Pancreas (tissue), 10 donors: ENCODE measurements around the gene NUDT5. TPM values are rescaled to one million over a fixed set of nuclear protein-coding genes. Genes with fewer than 3 reads are reported as not detected.

Source experiments
- ATAC-seq, 4 donors: fragments of 200-7000 bp; cut with Tn5 transposase; one replicate each; pipeline versions ENCODE4 v1.8.0 to v1.9.1; 2020; ENCODE audit warnings: mild to moderate bottlenecking in 4 of 4, moderate library complexity in 4 of 4
- DNase-seq, 6 donors: peaks; one replicate each; pipeline ENCODE4 v3.0.0-alpha.2; 2020
- FAIRE-seq: peaks from 2 replicates; lab custom pipeline; 2012; peaks lifted over from hg19 to GRCh38; lab: Jason Lieb, UNC
- H3K27ac ChIP-seq, 4 donors: fragments of 200-600 bp; sonication (generic); 1 replicate in 3 of 4; 2 replicates in 1 of 4; pipeline versions ENCODE4 v1.5.0 to v1.8.0; 2020
- H3K27me3 ChIP-seq, 4 donors: fragments of 200-600 bp; one replicate each; pipeline ENCODE4 v1.8.0; 2021
- H3K36me3 ChIP-seq, 3 donors: fragments of 200-600 bp; sonication (generic) in 1 of 3; one replicate each; pipeline versions ENCODE4 v1.5.0 to v1.8.0; 2020 to 2021
- H3K4me1 ChIP-seq, 3 donors: fragments of 200-600 bp; one replicate each; pipeline ENCODE4 v1.8.0; 2021
- H3K4me3 ChIP-seq, 4 donors: fragments of 200-600 bp; sonication (generic) in 2 of 4; one replicate each; pipeline versions ENCODE4 v1.5.0 to v1.8.0; 2020 to 2021
- H3K9me3 ChIP-seq, 4 donors: fragments of 200-600 bp; one replicate each; pipeline ENCODE4 v1.8.0; 2021
- WGBS, 2 donors: extraction: QIAGEN DNeasy Blood & Tissue Kit; methylation state at CpG; one replicate each; pipeline ENCODE4 v1.1.7; 2013; 5-methylcytosine and 5-hydroxymethylcytosine counted together
- intact Hi-C, 3 donors: fragments of 100-400 bp; cut with DNase I; formaldehyde crosslinking; loops; one replicate each; pipeline versions ENCODE4 v1.11.1 to v1.14.2; 2022
- polyA plus RNA-seq, 2 donors: library from polyadenylated mRNA; stranded (reverse); fragments of 200-250 nt; gene quantifications; one replicate each; pipeline ENCODE4 v1.2.3, GENCODE V29; 2013
- total RNA-seq, 6 donors: library from RNA; stranded (reverse); fragmentation: NEBNext Ultra II Directional in 4 of 6; extraction: Animal tissue kit (Norgen Biotek cat#: 25700) in 4 of 6; gene quantifications; one replicate each; pipeline versions ENCODE4 v1.2.1 to v1.2.4, GENCODE V29; 2021 to 2023
- TF ChIP-seq, protein P1 (sequence below), 4 donors: fragments of 200-600 bp; sonication (generic) in 3 of 4; IDR thresholded peaks; one replicate each; pipeline versions ENCODE4 v1.5.0 to v1.8.0; 2021; ENCODE audit warnings: antibody characterized with exemption in 4 of 4
- donor health status: healthy with polysubstance abuse.
- donor health status: DM: no; HTN: no; CAD: no; lungs with moderate emphysema.
- donor health status: DM: no; HTN: no; CAD: no.
- donor health status: control.
- donor health status: control.
- donor health status: Bipolar disorder and iron deficiency.
- donor health status: DM: yes; HTN: yes; CAD: no.
- donor health status: DM: no; HTN: no; CAD: no.
- donor health status: DM: no; HTN: no; CAD: no.
- donor health status: DM: yes; HTN: yes; CAD: no.

NUDT5 gene
- total and polyA plus RNA-seq, 8 donors, result 9.1 to 20.0 (median 18.1) TPM

- ATAC-seq (no peak), DNase-seq (no peak), FAIRE-seq (no peak)
- Histone ChIP-seq H3K36me3 (no peaks in the 10 kb centered on the region), H3K27ac (no peak overlapping the region), H3K4me1 (no peaks in the 10 kb centered on the region), H3K27me3 (no peaks in the 10 kb centered on the region), H3K4me3 (no peak overlapping the region), H3K9me3 (no peaks in the 10 kb centered on the region)
- intact Hi-C loops, result no loop called here
- 65 to 78% methylated on average over 4 of the region's 4 CpGs for WGBS, 2 donors
- TF ChIP-seq, protein P1, sequence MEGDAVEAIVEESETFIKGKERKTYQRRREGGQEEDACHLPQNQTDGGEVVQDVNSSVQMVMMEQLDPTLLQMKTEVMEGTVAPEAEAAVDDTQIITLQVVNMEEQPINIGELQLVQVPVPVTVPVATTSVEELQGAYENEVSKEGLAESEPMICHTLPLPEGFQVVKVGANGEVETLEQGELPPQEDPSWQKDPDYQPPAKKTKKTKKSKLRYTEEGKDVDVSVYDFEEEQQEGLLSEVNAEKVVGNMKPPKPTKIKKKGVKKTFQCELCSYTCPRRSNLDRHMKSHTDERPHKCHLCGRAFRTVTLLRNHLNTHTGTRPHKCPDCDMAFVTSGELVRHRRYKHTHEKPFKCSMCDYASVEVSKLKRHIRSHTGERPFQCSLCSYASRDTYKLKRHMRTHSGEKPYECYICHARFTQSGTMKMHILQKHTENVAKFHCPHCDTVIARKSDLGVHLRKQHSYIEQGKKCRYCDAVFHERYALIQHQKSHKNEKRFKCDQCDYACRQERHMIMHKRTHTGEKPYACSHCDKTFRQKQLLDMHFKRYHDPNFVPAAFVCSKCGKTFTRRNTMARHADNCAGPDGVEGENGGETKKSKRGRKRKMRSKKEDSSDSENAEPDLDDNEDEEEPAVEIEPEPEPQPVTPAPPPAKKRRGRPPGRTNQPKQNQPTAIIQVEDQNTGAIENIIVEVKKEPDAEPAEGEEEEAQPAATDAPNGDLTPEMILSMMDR (IDR thresholded peaks at IDR 0.05), result no peak
These were observed 45.5 kb downstream of the NUDT5 start for GRCh38 chr10:12150163-12150562.

DNA sequence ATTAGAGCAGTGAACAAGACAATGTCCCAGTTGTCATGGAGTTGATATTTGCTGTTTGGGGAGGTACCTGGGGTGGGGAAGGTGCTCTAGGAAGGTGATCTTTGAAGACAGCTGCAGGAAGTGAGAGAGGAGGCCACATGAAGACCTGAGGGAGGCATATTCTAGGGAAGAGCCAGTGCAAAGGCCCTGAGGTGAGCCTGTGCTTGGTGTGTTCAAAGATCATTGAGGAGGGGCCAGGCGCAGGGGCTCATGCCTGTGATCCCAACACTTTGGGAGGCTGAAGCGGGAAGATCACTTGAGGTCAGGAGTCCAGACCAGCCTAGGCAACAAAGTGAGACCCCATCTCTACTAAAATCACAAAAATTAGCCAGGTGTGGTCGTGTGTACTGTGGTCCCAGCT is 51.2 kb downstream of the NUDT5 start:
- no peak overlapping the region for H3K4me3 ChIP-seq
- no peaks in the 10 kb centered on the region for H3K4me1 ChIP-seq
- TF ChIP-seq, protein P1 (IDR thresholded peaks at IDR 0.05), result no peak
- no peaks in the 10 kb centered on the region for H3K27me3 ChIP-seq
- 91 to 92% methylated on average over 3 of the region's 3 CpGs for WGBS, 2 donors
- DNase-seq (no peak), FAIRE-seq (no peak), ATAC-seq (no peak)
- H3K36me3 ChIP-seq, result peaks cover 0 to 17% (median 0%) of the 10 kb centered on the region in 3 donors
- H3K9me3 ChIP-seq, result no peaks in the 10 kb centered on the region
- H3K27ac ChIP-seq, result no peak overlapping the region
- intact Hi-C loops, result no loop called here

DNA sequence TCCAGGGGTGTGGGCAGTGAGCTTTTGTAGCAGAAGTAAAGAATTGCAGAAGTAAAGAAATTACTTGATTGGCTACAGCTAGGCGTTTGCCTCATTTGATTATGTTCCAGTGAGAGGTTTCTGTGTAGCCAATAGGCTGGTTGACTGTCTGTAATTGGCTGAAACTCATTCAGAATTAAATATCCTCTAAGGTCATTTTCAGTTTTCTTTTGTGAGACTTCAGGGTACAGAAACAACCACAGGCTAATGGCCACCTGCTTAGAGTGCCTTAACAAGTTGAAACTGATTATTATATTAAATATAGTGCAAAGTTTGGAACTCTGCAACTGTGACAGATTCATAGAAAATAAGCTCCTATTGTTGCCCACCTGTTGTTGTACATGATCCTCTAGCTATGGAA is 55.7 kb downstream of the NUDT5 start:
- ATAC-seq, result no peak
- Histone ChIP-seq H3K4me1 (no peaks in the 10 kb centered on the region), H3K4me3 (no peak overlapping the region), H3K27ac (no peak overlapping the region), H3K27me3 (no peaks in the 10 kb centered on the region), H3K36me3 (peaks cover 0 to 39% (median 0%) of the 10 kb centered on the region in 3 donors), H3K9me3 (no peaks in the 10 kb centered on the region)
- WGBS, 2 donors, result 50 to 92% methylated on average over 1 of the region's 1 CpG
- TF ChIP-seq, protein P1 (IDR thresholded peaks at IDR 0.05), result no peak
- intact Hi-C loops, result no loop called here
- DNase-seq, result no peak
- no peak for FAIRE-seq

DNA sequence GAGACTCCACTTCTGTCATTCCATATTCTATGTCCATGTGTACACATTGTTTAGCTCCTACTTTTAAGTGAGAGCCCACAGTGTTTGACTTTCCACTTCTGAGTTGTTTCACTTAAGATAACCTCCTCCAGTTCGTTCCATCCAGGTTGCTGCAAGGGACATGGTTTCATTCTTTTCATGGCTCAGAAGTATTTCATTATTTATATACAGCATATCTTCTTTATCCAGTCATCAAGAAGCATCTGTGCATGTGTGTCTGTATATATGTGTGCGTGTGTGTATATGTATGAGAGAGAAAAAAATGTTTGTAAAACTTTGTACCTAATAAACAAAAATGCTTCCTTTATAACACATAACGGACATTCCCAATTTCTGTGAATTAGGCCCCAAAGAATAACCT is 60.1 kb downstream of the NUDT5 start:
- Histone ChIP-seq H3K4me3 (no peak overlapping the region), H3K27me3 (no peaks in the 10 kb centered on the region), H3K4me1 (no peaks in the 10 kb centered on the region), H3K27ac (no peak overlapping the region), H3K9me3 (no peaks in the 10 kb centered on the region), H3K36me3 (peaks cover 0 to 22% (median 0%) of the 10 kb centered on the region in 3 donors)
- WGBS, 2 donors, result 71 to 72% methylated on average over 3 of the region's 3 CpGs
- no peak for ATAC-seq
- intact Hi-C loops, result no loop called here
- TF ChIP-seq, protein P1 (IDR thresholded peaks at IDR 0.05), result no peak
- FAIRE-seq, result no peak
- DNase-seq, result no peak

DNA sequence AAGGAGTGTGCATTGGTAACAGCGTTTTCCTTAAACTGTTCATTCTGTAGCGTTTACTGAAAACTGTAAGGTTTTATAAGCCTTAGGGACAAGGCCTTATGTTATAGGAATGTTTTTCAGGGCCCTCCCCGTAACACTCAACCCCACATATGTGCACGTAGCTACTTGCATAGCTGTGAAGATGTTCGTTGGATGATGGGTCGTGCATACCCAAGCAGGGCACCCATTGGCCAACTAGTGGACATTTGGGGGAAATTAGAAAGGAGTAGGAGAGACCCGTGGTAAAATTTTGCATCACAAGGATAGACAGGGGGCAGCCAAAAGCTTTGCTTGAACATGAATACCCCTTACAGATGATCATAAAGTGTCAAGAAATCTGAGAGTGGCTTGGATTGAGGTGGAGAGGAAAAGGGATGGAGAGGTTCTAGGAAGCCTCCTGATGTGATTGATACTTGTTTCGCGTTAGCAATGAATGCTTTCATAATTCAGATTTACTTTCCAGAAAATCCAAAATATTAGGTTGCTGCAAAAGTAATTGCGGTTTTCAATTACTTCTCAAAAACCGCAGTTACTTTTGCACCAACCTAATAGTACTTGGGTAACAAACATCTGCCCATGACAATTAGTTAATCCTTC is 65.3 kb downstream of the NUDT5 start:
- peak overlapping the region in 1 of 4 donors; percentile 39 for H3K27ac ChIP-seq
- H3K27me3 ChIP-seq, result no peaks in the 10 kb centered on the region
- 31 to 32% methylated on average over 11 of the region's 11 CpGs for WGBS, 2 donors
- H3K4me3 ChIP-seq, result peak overlapping the region; percentile 55 to 95 (median 88)
- peak in 1 of 6 donors; percentile 27 for DNase-seq
- no peaks in the 10 kb centered on the region for H3K36me3 ChIP-seq
- FAIRE-seq, result no peak
- intact Hi-C loops, result no loop called here
- TF ChIP-seq, protein P1 (IDR thresholded peaks at IDR 0.05), result peak in 1 of 4 donors; percentile 11
- no peaks in the 10 kb centered on the region for H3K9me3 ChIP-seq
- ATAC-seq, result peak in 2 of 4 donors; percentile 11
- no peaks in the 10 kb centered on the region for H3K4me1 ChIP-seq
